DND-41 (cell line): ENCODE results near the gene ADK.
"Not testable (repeated sequence)": the region's sequence is repeated elsewhere in the genome, so short reads cannot be mapped to it uniquely, and the experiment has no call there.

Experiments
- ATAC-seq: fragments of 200-7000 bp; cut with Tn5 transposase; 3 replicates; pipeline ENCODE4 v1.9.1; 2021; ENCODE audit warnings: low read depth; ENCODE audit not compliant: insufficient read depth
- DNase-seq: peaks from one replicate; pipeline ENCODE4 v3.0.0-alpha.2; 2020
- H2AFZ ChIP-seq: 2 replicates; pipeline ENCODE4 v1.6.0; 2012; ENCODE audit warnings: low read depth, low read length
- H3K27ac ChIP-seq: 2 replicates; pipeline ENCODE4 v1.5.1; 2012; ENCODE audit warnings: low read length, inconsistent platforms
- H3K27me3 ChIP-seq: fragments of 200-600 bp; sonication (generic); 2 replicates; pipeline ENCODE4 v1.6.0; 2012; ENCODE audit warnings: low read length, mild to moderate bottlenecking, inconsistent platforms; ENCODE audit not compliant: insufficient read depth, poor library complexity
- H3K36me3 ChIP-seq: 2 replicates; pipeline ENCODE4 v1.5.1; 2012; ENCODE audit warnings: low read length, inconsistent platforms; ENCODE audit not compliant: insufficient read depth
- H3K4me1 ChIP-seq: 2 replicates; pipeline ENCODE4 v1.5.1; 2012; ENCODE audit warnings: mild to moderate bottlenecking, low read length; ENCODE audit not compliant: insufficient read depth
- H3K4me2 ChIP-seq: 2 replicates; pipeline ENCODE4 v1.6.0; 2012; ENCODE audit warnings: mild to moderate bottlenecking, moderate library complexity, low read length, inconsistent platforms; ENCODE audit not compliant: insufficient read depth
- H3K4me3 ChIP-seq, 2 experiments: fragments of 200-600 bp in 1 of 2; shearing (Covaris generic) in 1 of 2; 2 replicates each; pipeline ENCODE4 v1.5.1; 2012 to 2016; ENCODE audit warnings: inconsistent platforms in 2 of 2, low read length in 2 of 2, mild to moderate bottlenecking in 2 of 2, low read depth in 1 of 2, moderate library complexity in 1 of 2
- H3K79me2 ChIP-seq: 2 replicates; pipeline ENCODE4 v1.6.0; 2012; ENCODE audit warnings: low read length, inconsistent platforms; ENCODE audit not compliant: insufficient read depth
- H3K9ac ChIP-seq: 2 replicates; pipeline ENCODE4 v1.6.0; 2012; ENCODE audit warnings: low read depth, mild to moderate bottlenecking, inconsistent platforms, low read length, moderate library complexity
- H3K9me3 ChIP-seq: 2 replicates; pipeline ENCODE4 v1.5.1; 2012; ENCODE audit warnings: low read length, moderate library complexity, mild to moderate bottlenecking, inconsistent platforms; ENCODE audit not compliant: insufficient read depth, severe bottlenecking
- H4K20me1 ChIP-seq: 2 replicates; pipeline ENCODE4 v1.6.0; 2012; ENCODE audit warnings: low read length; ENCODE audit not compliant: insufficient read depth
- CTCF ChIP-seq: IDR thresholded peaks from 2 replicates; pipeline ENCODE4 v1.5.1; 2012; ENCODE audit warnings: borderline replicate concordance, low read length, moderate library complexity, mild to moderate bottlenecking; ENCODE audit not compliant: poor library complexity, severe bottlenecking; ENCODE audit errors: extremely low read depth
- EZH2 ChIP-seq: IDR thresholded peaks from 3 replicates; pipeline ENCODE4 v1.6.1; 2012; ENCODE audit warnings: borderline replicate concordance, low read depth, mild to moderate bottlenecking, moderate library complexity, low read length, inconsistent platforms; ENCODE audit not compliant: severe bottlenecking

The ADK gene

GRCh38 chr10:74123081-74123480, 27.9 kb upstream of the ADK start:
- Histone ChIP-seq H3K9ac (no peak overlapping the region), H3K4me1 (no peaks in the 10 kb centered on the region), H3K79me2 (no peaks in the 10 kb centered on the region), H4K20me1 (no peaks in the 10 kb centered on the region), H3K27me3 (no peaks in the 10 kb centered on the region), H3K4me2 (no peak overlapping the region), H3K9me3 (no peaks in the 10 kb centered on the region), H3K4me3 (no peak overlapping the region), H2AFZ (no peak overlapping the region), H3K27ac (no peak overlapping the region), H3K36me3 (peaks cover 86% of the 10 kb centered on the region)
- ATAC-seq (no peak), DNase-seq (no peak)
- TF ChIP-seq EZH2 (no peak), CTCF (no peak)

GRCh38 chr10:74133923-74134820, 16.8 kb upstream of the ADK start:
- H4K20me1 ChIP-seq, result no peaks in the 10 kb centered on the region; the same call in 1 of the 2 replicates
- no peaks in the 10 kb centered on the region for H3K4me1 ChIP-seq
- TF ChIP-seq EZH2, result no peak
- no peak overlapping the region for H3K9ac ChIP-seq
- no peak overlapping the region for H3K4me2 ChIP-seq
- no peak overlapping the region for H3K27ac ChIP-seq
- ATAC-seq (no peak), DNase-seq (no peak)
- peaks cover 1% of the 10 kb centered on the region; the same call in 1 of the 2 replicates for H3K79me2 ChIP-seq
- H3K4me3 ChIP-seq, result no peak overlapping the region
- no peaks in the 10 kb centered on the region for H3K9me3 ChIP-seq
- H3K36me3 ChIP-seq, result peaks cover 86% of the 10 kb centered on the region
- H2AFZ ChIP-seq, result no peak overlapping the region
- H3K27me3 ChIP-seq, result no peaks in the 10 kb centered on the region

- peaks cover 4% of the 10 kb centered on the region; the same call in 1 of the 2 replicates for H4K20me1 ChIP-seq
- H3K4me3 ChIP-seq, result no peak overlapping the region
- no peaks in the 10 kb centered on the region for H3K9me3 ChIP-seq
- DNase-seq, result no peak
- H3K27me3 ChIP-seq, result no peaks in the 10 kb centered on the region
- no peak overlapping the region for H3K9ac ChIP-seq
- peaks cover 78% of the 10 kb centered on the region for H3K36me3 ChIP-seq
- TF ChIP-seq EZH2, result no peak
- TF ChIP-seq CTCF, result no peak
- H3K4me1 ChIP-seq, result no peaks in the 10 kb centered on the region
- H3K4me2 ChIP-seq, result no peak overlapping the region
- ATAC-seq, result no peak
- no peak overlapping the region for H2AFZ ChIP-seq
- H3K27ac ChIP-seq, result no peak overlapping the region
- H3K79me2 ChIP-seq, result peaks cover 9% of the 10 kb centered on the region
Observed at GRCh38 chr10:74135452-74135851, 15.6 kb upstream of the ADK start.

GRCh38 chr10:74137992-74138391, 13.0 kb upstream of the ADK start:
- ATAC-seq (no peak), DNase-seq (no peak)
- no peak overlapping the region for H3K4me2 ChIP-seq
- no peak overlapping the region for H3K4me3 ChIP-seq
- H3K79me2 ChIP-seq, result peaks cover 34% of the 10 kb centered on the region
- no peak overlapping the region for H3K9ac ChIP-seq
- H3K4me1 ChIP-seq, result no peaks in the 10 kb centered on the region
- no peaks in the 10 kb centered on the region for H3K9me3 ChIP-seq
- H3K27me3 ChIP-seq, result no peaks in the 10 kb centered on the region
- H3K27ac ChIP-seq, result no peak overlapping the region
- H3K36me3 ChIP-seq, result peaks cover 62% of the 10 kb centered on the region
- H4K20me1 ChIP-seq, result peaks cover 7% of the 10 kb centered on the region; the same call in 1 of the 2 replicates
- no peak overlapping the region for H2AFZ ChIP-seq
- no peak for TF ChIP-seq CTCF
- TF ChIP-seq EZH2, result no peak

- H3K9ac ChIP-seq, H3K9me3 ChIP-seq, H2AFZ ChIP-seq, ATAC-seq, H3K4me1 ChIP-seq, H3K27me3 ChIP-seq, H4K20me1 ChIP-seq, H3K4me2 ChIP-seq, H3K27ac ChIP-seq, DNase-seq, H3K4me3 ChIP-seq: not testable (repeated sequence)
- Histone ChIP-seq H3K36me3 (peaks cover 56% of the 10 kb centered on the region), H3K79me2 (peaks cover 40% of the 10 kb centered on the region)
Observed at GRCh38 chr10:74138596-74138995, 12.4 kb upstream of the ADK start.
